ENCODE data around the gene CPLANE1.

The CPLANE1 gene

GRCh38 chr5:37251665-37252064 is 2.5 kb upstream of the CPLANE1 start:
- H3K4me2 ChIP-seq (ENCODE audit: low read length) = no peak overlapping the region
- H3K9me2 ChIP-seq (replicated peaks; ENCODE audit: control insufficient read depth, low read length) = no peaks in the 10 kb centered on the region
- H3K27ac ChIP-seq (ENCODE audit: low read depth, low read length) = no peak overlapping the region
- no peaks in the 10 kb centered on the region; the same call in 1 of the 2 replicates for H3K9me3 ChIP-seq (ENCODE audit: control insufficient read depth, insufficient read depth, low read length)
- peaks cover 5% of the 10 kb centered on the region for H3K4me1 ChIP-seq (ENCODE audit: control insufficient read depth, low read length)
- no peaks in the 10 kb centered on the region for H3K36me3 ChIP-seq (ENCODE audit: control insufficient read depth, low read length)
- no peaks in the 10 kb centered on the region for H3K79me2 ChIP-seq (ENCODE audit: control insufficient read depth, low read length)
- H3F3A ChIP-seq (ENCODE audit: control insufficient read depth, insufficient read depth) = no peaks in the 10 kb centered on the region
- H3K4me3 ChIP-seq (ENCODE audit: low read length) = no peak overlapping the region
- peaks cover 14% of the 10 kb centered on the region for H3K27me3 ChIP-seq (ENCODE audit: control insufficient read depth, low read length)
- TF ChIP-seq CTCF (IDR thresholded peaks at IDR 0.05; ENCODE audit: low read depth, low read length, poor library complexity, severe bottlenecking) (no peak), EZH2phosphoT487 (IDR thresholded peaks at IDR 0.05; ENCODE audit: borderline replicate concordance, low read length) (no peak)
- no peaks in the 10 kb centered on the region for H4K20me1 ChIP-seq (ENCODE audit: control insufficient read depth, insufficient read depth, low read depth, low read length)

DNA sequence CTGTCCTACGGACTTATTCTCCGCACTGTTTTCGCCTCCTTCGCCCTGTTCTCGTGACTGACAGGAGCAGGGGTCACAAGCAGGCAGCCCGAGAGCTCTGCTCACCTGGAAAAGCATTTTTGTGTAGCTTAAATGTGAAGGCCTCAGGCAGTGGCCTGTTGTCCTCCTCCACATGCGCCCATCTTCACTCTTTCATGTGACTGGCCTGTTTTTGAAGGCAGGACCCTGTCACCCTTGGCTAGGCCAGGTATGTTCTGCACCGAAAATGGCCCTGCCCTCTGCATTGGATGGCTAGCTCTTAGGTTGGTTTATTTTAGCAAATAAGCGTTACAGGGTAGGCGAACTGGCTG is 614 bp upstream of the CPLANE1 start:
- Histone ChIP-seq H3K4me3 (ENCODE audit: low read length) (peak overlapping the region; percentile 73), H3K27ac (ENCODE audit: low read depth, low read length) (no peak overlapping the region), H3K79me2 (ENCODE audit: control insufficient read depth, low read length) (no peaks in the 10 kb centered on the region), H3K9me2 (replicated peaks; ENCODE audit: control insufficient read depth, low read length) (no peaks in the 10 kb centered on the region), H3K4me2 (ENCODE audit: low read length) (peak overlapping the region; percentile 69), H3K27me3 (ENCODE audit: control insufficient read depth, low read length) (peaks cover 14% of the 10 kb centered on the region), H4K20me1 (ENCODE audit: control insufficient read depth, insufficient read depth, low read depth, low read length) (no peaks in the 10 kb centered on the region), H3K4me1 (ENCODE audit: control insufficient read depth, low read length) (peaks cover 5% of the 10 kb centered on the region), H3K9me3 (ENCODE audit: control insufficient read depth, insufficient read depth, low read length) (no peaks in the 10 kb centered on the region; the same call in 1 of the 2 replicates), H3F3A (ENCODE audit: control insufficient read depth, insufficient read depth) (no peaks in the 10 kb centered on the region), H3K36me3 (ENCODE audit: control insufficient read depth, low read length) (no peaks in the 10 kb centered on the region)
- TF ChIP-seq CTCF (IDR thresholded peaks at IDR 0.05; ENCODE audit: low read depth, low read length, poor library complexity, severe bottlenecking) (no peak), EZH2phosphoT487 (IDR thresholded peaks at IDR 0.05; ENCODE audit: borderline replicate concordance, low read length) (no peak)

GRCh38 chr5:37248421-37248969 is 681 bp downstream of the CPLANE1 start:
- peaks cover 5% of the 10 kb centered on the region for H3K4me1 ChIP-seq (ENCODE audit: control insufficient read depth, low read length)
- peak overlapping the region; percentile 73 for H3K4me3 ChIP-seq (ENCODE audit: low read length)
- peak overlapping the region; percentile 69 for H3K4me2 ChIP-seq (ENCODE audit: low read length)
- H3K27me3 ChIP-seq (ENCODE audit: control insufficient read depth, low read length) = peaks cover 14% of the 10 kb centered on the region
- H3K9me2 ChIP-seq (replicated peaks; ENCODE audit: control insufficient read depth, low read length) = no peaks in the 10 kb centered on the region
- H3K9me3 ChIP-seq (ENCODE audit: control insufficient read depth, insufficient read depth, low read length) = no peaks in the 10 kb centered on the region
- no peak for TF ChIP-seq CTCF (IDR thresholded peaks at IDR 0.05; ENCODE audit: low read depth, low read length, poor library complexity, severe bottlenecking)
- TF ChIP-seq EZH2phosphoT487 (IDR thresholded peaks at IDR 0.05; ENCODE audit: borderline replicate concordance, low read length) = no peak
- no peaks in the 10 kb centered on the region for H3F3A ChIP-seq (ENCODE audit: control insufficient read depth, insufficient read depth)
- no peak overlapping the region for H3K27ac ChIP-seq (ENCODE audit: low read depth, low read length)
- H3K79me2 ChIP-seq (ENCODE audit: control insufficient read depth, low read length) = no peaks in the 10 kb centered on the region
- H3K36me3 ChIP-seq (ENCODE audit: control insufficient read depth, low read length) = no peaks in the 10 kb centered on the region
- no peaks in the 10 kb centered on the region for H4K20me1 ChIP-seq (ENCODE audit: control insufficient read depth, insufficient read depth, low read depth, low read length)
